HL-60 (cell line): Measurements from ENCODE around the gene SP100.
"Not testable (repeated sequence)": the region's sequence is repeated elsewhere in the genome, so short reads cannot be mapped to it uniquely, and the experiment has no call there.

Experiments
- DNase-seq, 2 experiments: peaks; one replicate each; pipeline ENCODE4 v3.0.0-alpha.2; 2010 to 2020; ENCODE audit warnings: low read depth in 1 of 2, low spot score in 1 of 2
- H3K27ac ChIP-seq: fragments of 250-450 bp; sonication (Bioruptor Pico); replicated peaks from 2 replicates; pipeline ENCODE4 v1.5.1; 2020; ENCODE audit warnings: mild to moderate bottlenecking, moderate library complexity
- H3K27me3 ChIP-seq: fragments of 250-450 bp; sonication (Bioruptor Pico); 2 replicates; pipeline ENCODE4 v1.5.1; 2021; ENCODE audit warnings: mild to moderate bottlenecking, moderate library complexity; ENCODE audit not compliant: insufficient read depth, poor library complexity, severe bottlenecking
- H3K4me3 ChIP-seq: replicated peaks from 2 replicates; pipeline ENCODE4 v1.5.1; 2011; ENCODE audit warnings: mild to moderate bottlenecking, control low read depth, low read length; ENCODE audit not compliant: insufficient read depth
- CTCF ChIP-seq: IDR thresholded peaks from one replicate; pipeline ENCODE4 v1.5.1; 2011; ENCODE audit warnings: low read length, control low read depth, inconsistent platforms; ENCODE audit not compliant: insufficient read depth
- GABPA ChIP-seq: IDR thresholded peaks from 2 replicates; pipeline ENCODE4 v1.6.1; 2012; ENCODE audit warnings: low read depth
- POLR2AphosphoS5 ChIP-seq: IDR thresholded peaks from 2 replicates; pipeline ENCODE4 v1.6.1; 2012; ENCODE audit warnings: low read depth
- REST ChIP-seq: IDR thresholded peaks from 2 replicates; pipeline ENCODE4 v1.6.1; 2012; ENCODE audit warnings: low read depth; ENCODE audit not compliant: insufficient replicate concordance
- SPI1 ChIP-seq: IDR thresholded peaks from 2 replicates; pipeline ENCODE4 v1.6.1; 2012; ENCODE audit warnings: low read depth, mild to moderate bottlenecking, borderline replicate concordance

Gene SP100

GRCh38 chr2:230384986-230385385 lies 31.0 kb upstream of the SP100 start:
- no peak for TF ChIP-seq POLR2AphosphoS5
- no peak for TF ChIP-seq SPI1
- no peak for TF ChIP-seq REST
- no peak for TF ChIP-seq GABPA
- no peak for TF ChIP-seq CTCF
- no peak for DNase-seq
- Histone ChIP-seq H3K27me3 (no peaks in the 10 kb centered on the region), H3K27ac (no peak overlapping the region), H3K4me3 (no peak overlapping the region)

GRCh38 chr2:230394301-230394700 lies 21.7 kb upstream of the SP100 start:
- no peak for DNase-seq
- Histone ChIP-seq H3K27me3 (no peaks in the 10 kb centered on the region), H3K4me3 (no peak overlapping the region), H3K27ac (no peak overlapping the region)
- no peak for TF ChIP-seq POLR2AphosphoS5
- no peak for TF ChIP-seq SPI1
- no peak for TF ChIP-seq GABPA
- no peak for TF ChIP-seq CTCF
- TF ChIP-seq REST: no peak

GRCh38 chr2:230398698-230399097 lies 17.3 kb upstream of the SP100 start:
- H3K27me3 ChIP-seq, DNase-seq, H3K4me3 ChIP-seq, H3K27ac ChIP-seq: not testable (repeated sequence)

- TF ChIP-seq SPI1 (no peak), GABPA (no peak), CTCF (no peak), REST (no peak), POLR2AphosphoS5 (no peak)
These were observed 16.0 kb upstream of the SP100 start for GRCh38 chr2:230400041-230400440.

More at GRCh38 chr2:230400041-230400440, 16.0 kb upstream of the SP100 start:
- H3K27me3 ChIP-seq: no peaks in the 10 kb centered on the region
- DNase-seq: no peak
- no peak overlapping the region for H3K4me3 ChIP-seq
- no peak overlapping the region for H3K27ac ChIP-seq
